IPS DF 6.9 (cell line): ENCODE measurements around the gene THBS3.
"Not testable (repeated sequence)": the region's sequence is repeated elsewhere in the genome, so short reads cannot be mapped to it uniquely, and the experiment has no call there.

Experiments
- DNase-seq: peaks from one replicate; pipeline ENCODE4 v3.0.0-alpha.2; 2013; ENCODE audit warnings: low read depth, low spot score
- H3K27ac ChIP-seq: one replicate; pipeline ENCODE4 v1.5.1; 2013; ENCODE audit warnings: low read length, control low read depth
- H3K27me3 ChIP-seq: 2 replicates; pipeline ENCODE4 v1.6.1; 2013; ENCODE audit warnings: mild to moderate bottlenecking, low read length; ENCODE audit not compliant: control insufficient read depth, insufficient read depth
- H3K36me3 ChIP-seq: 2 replicates; pipeline ENCODE4 v1.6.1; 2013; ENCODE audit warnings: low read length; ENCODE audit not compliant: control insufficient read depth, insufficient read depth
- H3K4me1 ChIP-seq: 2 replicates; pipeline ENCODE4 v1.6.1; 2013; ENCODE audit warnings: low read length; ENCODE audit not compliant: control insufficient read depth, insufficient read depth
- H3K4me3 ChIP-seq: 2 replicates; pipeline ENCODE4 v1.5.1; 2013; ENCODE audit warnings: mild to moderate bottlenecking, low read length
- H3K9me3 ChIP-seq: 2 replicates; pipeline ENCODE4 v1.6.1; 2013; ENCODE audit warnings: low read length, inconsistent platforms; ENCODE audit not compliant: control insufficient read depth, insufficient read depth
- WGBS: extraction: QIAGEN DNeasy Blood & Tissue Kit; methylation state at CpG from one replicate; pipeline ENCODE4 v1.1.7; 2013; ENCODE audit warnings: mixed read lengths, missing lambda C conversion rate; ENCODE audit not compliant: insufficient read length, insufficient coverage; 5-methylcytosine and 5-hydroxymethylcytosine counted together

The THBS3 gene

DNA sequence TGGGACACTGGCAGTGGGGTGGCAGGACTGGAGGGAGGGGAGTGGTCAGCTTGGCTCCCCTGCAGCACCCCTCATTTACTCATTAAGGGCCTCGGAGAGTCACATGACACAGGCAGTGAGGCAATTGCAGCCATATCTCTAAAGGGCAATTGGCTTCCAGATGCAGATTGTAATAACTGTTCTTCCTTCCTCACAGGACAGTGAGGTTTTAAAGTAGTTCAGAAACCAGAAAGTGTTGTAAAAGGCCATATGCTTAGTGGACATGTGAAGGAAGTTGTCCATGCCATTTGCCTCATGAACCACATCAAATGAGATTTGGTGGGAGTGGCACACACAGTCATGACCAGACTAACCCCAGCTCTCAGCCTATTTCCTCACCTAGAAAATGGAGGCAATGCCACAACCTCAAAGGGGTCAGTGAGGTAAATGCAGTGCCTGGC lies 11.9 kb upstream of the THBS3 start:
- no peak for DNase-seq
- Histone ChIP-seq H3K9me3 (no peaks in the 10 kb centered on the region), H3K4me1 (no peaks in the 10 kb centered on the region), H3K36me3 (no peaks in the 10 kb centered on the region), H3K27ac (no peak overlapping the region), H3K4me3 (no peak overlapping the region), H3K27me3 (no peaks in the 10 kb centered on the region)
- no CpG with 5 or more reads among the region's 1 CpG for WGBS

DNA sequence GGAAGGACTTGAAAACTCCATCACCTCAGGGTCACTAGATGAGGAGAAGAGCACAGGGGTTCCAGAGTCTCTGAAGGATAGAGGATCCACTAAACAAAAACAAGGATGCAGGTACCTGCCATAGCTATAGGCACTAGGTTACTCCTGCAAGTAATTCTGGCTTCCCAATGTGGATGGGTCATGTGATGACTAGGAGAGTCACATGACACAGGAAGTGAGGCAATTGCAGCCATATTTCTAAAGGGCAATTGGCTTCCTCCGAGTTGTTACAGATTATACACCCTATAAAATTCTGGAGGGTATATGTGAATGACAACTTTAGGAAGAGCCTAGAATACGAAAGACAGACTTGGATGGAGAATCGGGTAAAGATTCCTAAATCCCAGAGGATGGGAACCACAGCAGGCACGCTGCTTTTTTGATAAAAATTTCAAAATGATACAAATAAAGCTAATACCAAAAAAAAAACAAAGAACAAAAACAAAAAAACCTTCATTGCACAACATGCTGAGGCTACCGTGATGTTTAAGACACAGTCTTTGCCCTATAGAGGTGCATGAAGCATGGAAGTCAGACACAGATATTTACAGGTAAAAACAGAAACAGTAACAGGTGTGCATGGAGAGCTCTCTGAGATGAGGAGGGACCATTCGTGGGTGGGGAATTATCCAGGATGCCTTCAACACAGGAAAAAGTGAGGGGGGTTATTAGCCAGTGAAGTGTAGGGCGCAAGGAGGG lies 11.3 kb upstream of the THBS3 start:
- Histone ChIP-seq H3K36me3 (no peaks in the 10 kb centered on the region), H3K4me3 (no peak overlapping the region), H3K27ac (no peak overlapping the region), H3K27me3 (no peaks in the 10 kb centered on the region), H3K9me3 (no peaks in the 10 kb centered on the region), H3K4me1 (no peaks in the 10 kb centered on the region)
- WGBS, result no CpG with 5 or more reads among the region's 7 CpGs
- no peak for DNase-seq

DNA sequence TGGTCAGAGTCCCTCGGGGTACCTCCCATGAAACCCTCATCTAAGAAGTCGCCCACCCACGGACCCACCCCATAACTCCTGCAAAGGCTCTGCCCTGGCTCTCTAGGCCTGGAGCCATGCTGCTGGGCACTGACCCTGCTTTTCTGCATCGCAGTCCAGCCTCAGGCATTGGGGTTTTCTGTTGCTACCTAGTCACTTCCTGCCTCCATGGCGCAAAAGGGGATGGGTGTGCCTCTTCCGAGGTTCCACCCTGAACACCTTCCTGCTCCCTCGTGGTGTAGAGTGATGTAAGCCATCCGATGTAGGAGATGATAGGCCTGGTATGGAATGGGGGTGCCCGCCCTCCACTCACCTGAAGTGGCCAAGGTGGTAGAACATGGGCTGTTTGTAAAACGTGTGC lies 7.0 kb upstream of the THBS3 start:
- no CpG with 5 or more reads among the region's 10 CpGs for WGBS
- not testable (repeated sequence) for H3K9me3 ChIP-seq, H3K27ac ChIP-seq, H3K36me3 ChIP-seq, H3K27me3 ChIP-seq, DNase-seq, H3K4me1 ChIP-seq, H3K4me3 ChIP-seq

DNA sequence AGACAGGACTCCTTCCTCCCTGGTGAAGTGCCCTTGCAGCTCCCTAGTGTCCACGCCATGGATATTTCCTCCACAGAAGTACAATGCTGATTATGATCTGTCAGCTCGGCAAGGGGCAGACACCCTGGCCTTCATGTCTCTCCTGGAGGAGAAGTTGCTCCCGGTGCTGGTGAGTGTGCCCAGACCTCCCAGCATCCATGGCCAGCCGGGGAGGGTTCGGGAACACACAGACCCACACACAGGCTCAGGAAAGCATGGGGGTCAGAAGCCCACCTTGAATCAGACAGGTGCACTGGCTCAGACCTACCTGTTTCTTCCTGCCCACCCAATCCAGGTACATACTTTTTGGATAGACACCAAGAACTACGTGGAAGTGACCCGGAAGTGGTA lies 4.3 kb upstream of the THBS3 start:
- no CpG with 5 or more reads among the region's 7 CpGs for whole genome bisulfite sequencing
- not testable (repeated sequence) for H3K4me1 ChIP-seq, DNase-seq, H3K36me3 ChIP-seq, H3K27me3 ChIP-seq, H3K4me3 ChIP-seq, H3K9me3 ChIP-seq, H3K27ac ChIP-seq

DNA sequence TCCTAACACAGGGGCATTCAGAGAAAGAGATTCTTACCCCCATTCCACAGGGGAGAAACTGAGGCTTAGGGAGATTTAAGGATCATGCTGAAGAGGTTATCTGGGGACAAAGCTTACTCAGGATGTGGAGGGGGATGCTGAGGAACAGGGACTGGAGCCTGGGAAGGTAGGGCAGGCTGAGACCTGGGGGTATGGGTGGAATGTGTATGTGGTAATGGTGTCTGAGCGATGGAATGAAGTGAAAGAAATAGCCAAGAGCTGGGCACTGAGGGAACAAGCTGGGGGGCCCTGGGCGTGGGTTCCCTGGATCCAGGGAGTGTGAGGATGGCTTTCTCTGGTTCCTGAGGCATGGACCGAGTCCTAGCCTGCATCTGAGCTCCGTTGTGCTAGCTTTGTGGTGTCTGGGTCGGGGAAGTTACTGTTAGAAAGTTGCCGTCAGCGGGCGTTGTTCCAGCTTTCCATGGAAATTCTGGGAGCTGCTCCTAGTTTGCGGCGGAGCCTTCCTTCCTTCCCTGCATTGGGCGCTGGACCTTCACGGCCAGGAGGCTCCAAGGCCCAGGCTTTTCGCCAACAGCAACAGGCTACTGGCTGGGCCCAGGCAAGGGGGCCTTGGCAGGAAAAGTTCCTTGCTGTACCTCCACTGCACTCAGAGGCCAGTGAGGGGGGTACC lies 3.8 kb upstream of the THBS3 start:
- DNase-seq, H3K36me3 ChIP-seq, H3K27me3 ChIP-seq, H3K9me3 ChIP-seq, H3K4me1 ChIP-seq, H3K27ac ChIP-seq, H3K4me3 ChIP-seq: not testable (repeated sequence)
- no CpG with 5 or more reads among the region's 13 CpGs for WGBS

DNA sequence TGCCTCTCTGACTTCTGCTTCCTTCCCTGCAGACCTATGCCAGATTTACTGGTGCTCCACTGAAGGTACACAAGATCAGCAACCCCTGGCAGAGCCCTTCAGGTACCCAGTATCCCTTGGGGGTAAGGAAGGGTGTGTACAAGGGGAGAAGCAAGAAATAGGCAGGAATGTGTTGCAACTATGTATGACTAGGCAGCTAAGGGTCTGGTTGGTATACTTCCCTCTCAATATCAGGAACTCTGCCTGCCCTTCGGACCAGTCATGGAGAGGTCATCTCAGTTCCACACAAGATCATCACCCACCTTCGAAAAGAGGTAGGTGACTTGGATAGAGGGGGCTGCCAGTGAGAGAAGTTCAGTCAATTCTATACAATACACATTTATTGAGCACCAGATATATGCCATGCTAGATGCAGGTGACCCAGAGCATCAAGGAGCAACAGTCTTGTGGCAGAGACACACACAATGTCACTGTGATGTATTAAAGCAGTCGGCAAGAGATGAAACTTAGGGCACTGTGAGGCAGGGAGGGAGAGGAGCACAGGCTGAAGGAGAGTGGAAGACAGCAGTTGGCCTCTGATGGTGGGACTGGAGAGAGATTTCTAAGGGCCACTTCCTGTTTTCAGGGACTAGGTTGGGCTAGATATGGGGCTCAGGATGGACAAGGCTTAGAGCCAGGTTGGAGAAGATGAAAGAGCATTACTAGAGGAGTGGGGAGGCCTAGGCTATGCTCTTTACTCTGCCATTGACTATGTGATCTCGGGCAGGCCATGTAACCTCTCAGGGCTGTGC lies 2.8 kb upstream of the THBS3 start:
- Histone ChIP-seq H3K27ac (no peak overlapping the region), H3K36me3 (no peaks in the 10 kb centered on the region), H3K9me3 (no peaks in the 10 kb centered on the region), H3K4me1 (peaks cover 5% of the 10 kb centered on the region; the same call in 1 of the 2 replicates), H3K27me3 (no peaks in the 10 kb centered on the region), H3K4me3 (no peak overlapping the region)
- no CpG with 5 or more reads among the region's 4 CpGs for WGBS
- DNase-seq, result no peak

DNA sequence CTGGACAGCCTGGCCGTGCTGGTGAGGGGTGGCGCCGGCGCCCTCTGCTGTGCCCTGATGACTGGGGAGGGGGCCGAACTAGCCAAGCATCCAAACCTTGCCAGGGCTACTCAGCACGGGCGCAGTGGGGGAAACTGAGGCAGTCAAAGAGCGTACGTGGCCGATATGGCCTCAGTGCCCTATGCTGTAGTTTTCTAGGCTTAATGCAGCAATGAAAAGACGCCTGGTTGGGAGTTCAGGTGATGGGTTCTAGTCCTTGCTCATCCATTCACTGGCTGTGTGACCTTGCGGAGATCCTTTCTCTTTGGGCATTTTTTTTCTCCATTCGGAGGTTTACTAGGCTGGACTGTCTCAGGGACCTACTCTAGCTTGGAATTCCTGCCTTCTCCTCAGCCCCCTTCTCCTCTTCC lies 1.6 kb upstream of the THBS3 start:
- Histone ChIP-seq H3K27me3 (no peaks in the 10 kb centered on the region), H3K27ac (no peak overlapping the region), H3K36me3 (no peaks in the 10 kb centered on the region), H3K4me1 (peaks cover 5% of the 10 kb centered on the region; the same call in 1 of the 2 replicates), H3K4me3 (peak overlapping the region; percentile 97), H3K9me3 (no peaks in the 10 kb centered on the region)
- no peak for DNase-seq
- WGBS, result no CpG with 5 or more reads among the region's 13 CpGs

DNA sequence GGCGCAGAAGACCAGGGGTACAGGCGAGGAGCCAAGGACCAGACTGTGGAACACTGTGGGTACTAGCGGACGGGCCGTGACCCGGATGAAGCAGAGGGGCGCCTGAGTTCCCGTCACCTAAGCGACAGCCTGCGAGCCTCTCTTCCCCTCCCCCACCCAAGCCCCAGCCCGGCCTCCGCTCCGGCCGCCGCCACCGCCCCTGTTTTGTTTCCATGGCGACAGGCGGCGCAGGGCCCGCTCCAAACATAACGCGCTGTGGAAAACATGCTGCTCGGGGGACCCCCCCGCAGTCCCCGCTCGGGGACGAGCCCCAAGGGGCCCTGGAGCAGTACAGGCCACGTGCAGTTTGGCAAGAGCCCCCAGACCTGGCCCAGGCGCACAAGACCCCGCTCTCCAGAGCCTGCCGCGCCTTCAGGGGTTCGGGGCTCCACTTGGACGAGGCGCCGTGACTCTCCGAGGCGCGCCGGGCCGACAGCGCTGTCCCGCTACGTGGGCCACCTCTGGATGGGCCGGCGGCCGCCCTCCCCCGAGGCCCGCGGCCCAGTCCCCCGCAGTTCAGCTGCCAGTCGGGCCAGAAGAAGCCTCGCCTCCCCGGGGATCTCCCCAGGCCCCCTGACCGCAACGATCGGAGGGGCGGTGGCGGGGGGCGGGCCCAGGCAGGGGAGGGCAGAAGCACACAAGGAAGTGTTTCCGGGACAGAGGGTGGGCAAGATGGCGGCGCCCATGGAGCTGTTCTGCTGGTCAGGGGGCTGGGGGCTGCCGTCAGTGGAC lies 1.0 kb upstream of the THBS3 start, which contains the start of gene MTX1:
Gene MTX1 (plus strand): TSS at position 155 of the 771 bp plus-strand sequence. CDS start 110 bp downstream, at position 265.
- DNase-seq, result no peak
- no CpG with 5 or more reads among the region's 64 CpGs for WGBS
- Histone ChIP-seq H3K36me3 (no peaks in the 10 kb centered on the region), H3K27ac (no peak within 1 kb of the TSS), H3K27me3 (no peaks in the 10 kb centered on the region), H3K9me3 (no peaks in the 10 kb centered on the region), H3K4me1 (peaks cover 5% of the 10 kb centered on the region; the same call in 1 of the 2 replicates), H3K4me3 (peak within 1 kb of the TSS; percentile 97)

DNA sequence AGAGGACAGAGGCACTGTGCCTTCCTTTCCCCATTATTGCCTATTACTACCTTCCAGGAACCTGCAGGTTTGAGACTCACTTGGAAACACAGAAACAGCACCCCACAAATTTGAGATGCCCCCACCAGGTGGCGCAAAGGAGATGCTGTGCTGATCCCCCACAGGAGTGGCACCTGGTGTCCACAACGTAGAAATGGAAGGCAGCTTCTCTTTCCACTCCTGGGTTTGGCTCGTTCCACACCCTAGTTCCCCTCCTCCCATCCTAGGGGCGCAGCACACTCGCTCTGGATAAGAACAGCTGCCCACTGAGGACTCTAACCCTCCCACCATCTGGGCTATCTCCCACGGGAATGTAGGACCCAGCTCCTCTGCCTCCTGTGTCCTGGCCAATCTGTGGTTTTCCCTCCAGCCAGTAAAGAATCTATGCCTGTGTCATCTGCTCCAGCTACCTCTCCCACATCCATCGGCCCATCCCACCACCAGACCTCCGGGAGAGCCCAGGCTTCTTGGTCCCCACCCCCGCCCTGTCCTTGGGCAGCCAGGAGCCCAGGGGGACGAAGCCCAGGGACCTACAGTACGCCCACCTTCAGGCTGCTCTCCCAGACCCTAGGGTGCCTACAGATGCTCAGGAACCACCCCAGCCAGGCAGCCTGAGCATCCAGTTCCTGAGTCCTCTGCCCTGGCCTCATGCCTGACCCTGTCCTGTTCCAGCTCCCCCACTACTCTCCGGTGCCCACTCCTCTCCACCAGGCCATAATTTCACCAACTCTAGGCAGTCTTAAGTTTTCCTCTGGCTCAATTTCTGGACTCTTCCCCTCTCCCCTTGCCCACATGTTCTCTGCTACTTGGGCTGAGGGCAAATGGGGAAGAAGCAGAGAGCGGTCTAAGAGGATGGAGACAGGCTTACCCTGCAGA lies 549 bp downstream of the THBS3 start:
- WGBS, result no CpG with 5 or more reads among the region's 13 CpGs
- Histone ChIP-seq H3K4me1 (peaks cover 5% of the 10 kb centered on the region; the same call in 1 of the 2 replicates), H3K36me3 (peaks cover 13% of the 10 kb centered on the region), H3K9me3 (no peaks in the 10 kb centered on the region), H3K4me3 (no peak overlapping the region; the same call in 1 of the 2 replicates), H3K27ac (no peak overlapping the region), H3K27me3 (no peaks in the 10 kb centered on the region)
- DNase-seq, result no peak
